GM19240 (cell line): ENCODE data around the gene C4orf54.

Source experiments
- DNase-seq: peaks from one replicate; pipeline ENCODE4 v3.0.0; 2011; ENCODE audit warnings: low spot score; ENCODE audit not compliant: insufficient read length

The C4orf54 gene

DNA sequence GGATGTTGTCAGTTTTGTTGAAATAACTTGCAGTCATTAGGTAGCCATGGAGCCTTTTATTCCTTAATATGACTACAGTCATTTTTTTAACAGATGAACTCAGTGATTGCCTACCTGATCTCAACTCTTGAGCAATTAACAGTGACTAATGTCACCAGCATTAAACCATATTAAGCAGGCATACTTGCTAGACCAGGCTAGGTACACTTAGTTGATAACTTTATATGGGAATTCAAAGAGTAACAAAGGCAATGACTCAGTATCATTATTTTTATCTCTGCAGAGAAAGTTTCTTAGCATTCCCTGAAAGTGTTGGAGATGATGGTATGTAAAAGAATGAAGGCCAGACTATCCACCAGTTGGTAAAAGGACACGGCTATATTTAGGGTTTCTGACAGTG lies at the start of gene C4orf54:
C4orf54 (minus strand) TSS at position 31 of the 400 bp plus-strand sequence. CDS start 3,180 bp downstream, outside the sequence.
- no peak for DNase-seq

DNA sequence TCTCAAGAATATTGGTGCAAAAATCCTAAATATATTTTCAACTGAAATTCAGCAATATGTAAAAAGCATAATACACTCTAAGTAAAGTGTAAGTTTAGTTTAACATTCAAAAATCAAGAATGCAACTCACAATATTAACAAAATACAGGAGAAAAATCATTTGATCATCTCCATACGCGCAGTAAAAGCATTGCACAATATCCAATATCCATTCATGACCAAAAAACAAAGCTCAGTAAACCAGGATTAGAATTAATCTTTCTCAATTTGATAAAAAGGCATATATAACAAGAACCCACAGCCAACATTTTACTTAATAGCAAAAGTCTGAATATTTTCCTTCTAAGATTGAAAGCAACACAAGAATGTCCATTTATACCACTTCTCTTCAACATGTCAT lies 48.3 kb upstream of the C4orf54 start:
- no peak for DNase-seq

DNA sequence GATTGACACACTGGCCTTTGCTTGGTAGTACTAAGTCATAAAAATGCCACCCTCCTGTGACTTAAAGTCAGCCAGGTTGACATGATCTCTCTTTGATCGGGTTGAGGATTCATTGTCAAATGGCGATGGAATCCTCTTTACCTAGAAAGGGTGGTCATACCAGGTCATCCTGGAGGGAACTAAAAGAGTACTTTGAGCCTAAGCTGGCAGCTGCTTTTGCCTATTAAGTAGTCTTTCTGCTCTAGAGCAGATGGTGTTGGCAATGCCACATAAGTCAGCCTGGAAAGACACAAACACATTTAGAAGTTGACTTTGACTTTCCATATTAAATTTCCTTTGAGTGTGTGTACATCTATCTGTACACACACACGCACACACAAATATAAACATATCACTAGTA lies 39.2 kb upstream of the C4orf54 start:
- DNase-seq: no peak

DNA sequence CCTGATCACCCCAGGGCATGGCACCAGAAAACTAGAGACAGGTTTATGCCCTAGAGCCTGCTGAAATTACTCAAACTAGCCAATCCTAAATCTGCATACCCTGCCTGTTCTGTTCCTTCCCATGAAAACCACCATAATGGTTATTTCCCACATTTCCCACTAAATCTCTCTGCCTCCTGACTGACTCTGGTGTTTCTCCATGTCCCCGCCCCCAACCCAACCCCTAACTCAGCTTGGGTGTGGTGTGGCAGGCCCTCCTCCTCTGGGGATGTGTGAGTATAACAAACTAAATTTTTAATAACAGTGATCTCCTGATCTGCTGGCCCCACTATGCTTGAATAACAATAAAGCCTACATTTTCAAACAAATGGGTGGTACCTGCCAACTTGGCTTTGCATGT lies 35.5 kb upstream of the C4orf54 start:
- DNase-seq: no peak

DNA sequence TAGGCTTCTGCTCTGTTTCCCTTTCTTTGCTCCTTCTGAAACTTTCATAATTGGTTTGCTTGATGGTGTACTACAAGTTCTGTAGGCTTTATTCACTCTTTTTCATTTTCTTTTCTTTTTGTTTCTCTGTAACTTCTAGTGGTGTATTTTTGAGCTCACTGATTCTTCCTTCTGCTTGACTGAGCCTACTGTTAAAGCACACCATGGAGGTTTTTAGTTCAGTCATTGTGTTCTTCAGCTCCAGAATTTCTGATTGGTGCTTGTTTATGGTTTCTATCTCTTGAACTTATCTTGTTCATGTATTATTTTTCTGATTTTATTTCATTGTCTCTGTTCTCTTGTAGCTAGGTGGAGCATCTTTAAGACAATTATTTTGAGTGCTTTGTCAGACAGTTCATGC lies 33.4 kb upstream of the C4orf54 start:
- DNase-seq: no peak

DNA sequence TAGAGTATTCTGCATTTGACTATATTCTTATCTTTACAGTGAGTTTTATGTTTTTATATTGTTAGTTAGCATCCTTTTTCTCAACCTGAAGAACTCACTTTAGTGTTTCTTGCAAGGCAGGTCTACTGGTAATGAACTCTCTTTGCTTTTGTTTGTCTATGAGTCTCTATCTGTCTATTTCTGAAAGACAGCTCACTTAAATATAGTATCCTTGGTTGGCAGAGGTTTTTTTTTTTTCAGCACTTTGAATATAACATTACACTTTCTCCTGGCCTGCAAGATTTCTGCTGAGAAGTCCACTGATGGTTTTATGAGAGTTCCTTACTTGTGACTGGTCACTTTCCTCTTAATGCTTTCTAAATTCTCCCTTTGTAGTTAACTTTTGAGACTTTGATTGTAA lies 32.8 kb upstream of the C4orf54 start:
- no peak for DNase-seq

DNA sequence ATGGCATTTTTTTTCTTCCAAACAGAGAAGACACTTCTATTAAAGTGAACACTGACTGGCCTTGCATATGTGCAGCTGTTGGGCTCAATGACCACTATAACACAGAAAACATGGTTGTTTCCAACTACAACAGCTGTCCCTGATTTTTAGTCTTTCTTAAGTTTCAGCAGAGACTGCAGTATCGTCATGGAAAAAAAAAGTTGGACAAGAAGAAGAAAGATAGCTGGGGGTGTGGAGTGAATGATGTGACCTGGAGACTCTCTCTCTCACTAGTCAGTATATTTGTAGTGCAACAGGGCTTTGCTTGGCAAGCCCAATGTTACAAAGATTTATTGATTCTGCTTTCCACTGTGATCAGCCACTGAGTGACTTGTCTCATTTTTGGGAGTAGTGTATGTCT lies 29.5 kb upstream of the C4orf54 start:
- no peak for DNase-seq

DNA sequence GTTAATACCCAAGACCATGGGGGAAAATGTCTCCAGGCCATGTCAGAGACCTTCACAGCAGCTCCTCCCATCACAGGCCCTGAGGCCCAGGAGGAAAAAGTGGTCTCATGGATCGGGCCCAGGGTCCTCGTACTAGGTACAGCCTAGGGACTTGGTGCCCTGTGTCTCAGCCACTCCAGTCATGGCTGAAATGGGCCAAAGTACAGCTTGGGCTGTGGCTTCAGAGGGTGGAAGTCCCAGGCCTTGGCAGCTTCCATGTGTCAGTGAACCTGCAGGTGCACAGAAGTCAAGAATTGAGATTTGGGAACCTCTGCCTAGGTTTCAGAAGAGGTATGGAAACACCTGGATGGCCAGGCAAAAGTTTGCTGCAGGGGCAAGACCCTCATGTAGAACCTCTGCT lies 27.6 kb upstream of the C4orf54 start:
- DNase-seq: no peak

DNA sequence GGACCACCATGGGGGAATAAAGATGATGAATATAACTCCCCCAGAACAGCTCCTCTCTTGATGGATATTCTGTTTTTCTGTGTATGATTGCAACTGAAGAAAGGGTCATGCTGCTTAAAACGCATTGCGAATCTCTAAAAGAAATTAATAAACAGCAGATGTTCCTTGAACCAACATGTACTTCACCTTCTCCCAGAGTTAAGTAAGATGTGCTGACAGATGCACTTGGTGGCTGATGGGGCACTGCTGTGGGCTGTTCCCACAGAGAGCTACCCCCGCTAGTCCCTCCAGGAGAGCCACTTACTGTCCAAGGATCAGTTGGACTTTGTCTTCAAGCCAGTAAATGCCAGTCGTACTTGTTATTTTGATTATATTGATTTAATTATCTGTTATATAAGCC lies 26.3 kb upstream of the C4orf54 start:
- no peak for DNase-seq

DNA sequence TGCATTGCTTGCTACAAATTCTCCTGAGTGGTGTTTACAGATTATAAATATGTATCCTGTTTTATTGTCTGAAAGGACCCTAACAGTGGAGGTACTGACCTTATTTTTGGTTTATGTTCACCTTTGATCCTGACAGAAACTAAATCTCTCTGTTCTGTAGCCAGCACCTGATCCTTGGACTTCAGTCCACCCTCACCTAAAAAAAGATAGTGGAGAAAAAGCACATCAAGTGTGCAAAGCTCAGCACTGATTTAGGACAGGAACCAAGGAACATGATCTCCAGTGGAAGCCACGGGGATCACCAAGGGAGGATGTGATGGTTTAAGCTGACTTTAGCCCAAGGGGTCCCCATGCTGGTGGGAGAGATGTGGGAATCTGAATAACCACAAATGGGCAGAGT lies 22.3 kb upstream of the C4orf54 start:
- DNase-seq: no peak

DNA sequence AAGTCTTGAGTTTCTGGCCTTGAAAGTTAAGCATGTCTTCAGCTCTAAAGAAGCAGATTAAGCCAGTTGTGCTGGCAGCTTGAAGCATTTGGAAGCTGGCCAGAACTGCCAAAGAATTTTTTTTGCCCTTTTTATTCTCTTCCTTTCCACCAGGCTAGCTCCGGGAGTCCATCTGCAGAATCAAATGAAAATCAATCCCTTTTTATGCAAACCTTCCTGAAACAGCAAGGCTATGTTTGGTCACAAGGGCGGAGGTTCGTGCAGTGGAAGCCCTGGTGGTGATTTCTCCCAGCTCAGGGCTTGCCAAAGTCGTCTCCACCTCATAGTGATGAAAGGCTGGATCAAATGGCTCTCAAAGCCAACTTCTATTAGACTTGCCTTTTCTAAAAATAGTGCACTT lies 21.6 kb upstream of the C4orf54 start:
- no peak for DNase-seq

DNA sequence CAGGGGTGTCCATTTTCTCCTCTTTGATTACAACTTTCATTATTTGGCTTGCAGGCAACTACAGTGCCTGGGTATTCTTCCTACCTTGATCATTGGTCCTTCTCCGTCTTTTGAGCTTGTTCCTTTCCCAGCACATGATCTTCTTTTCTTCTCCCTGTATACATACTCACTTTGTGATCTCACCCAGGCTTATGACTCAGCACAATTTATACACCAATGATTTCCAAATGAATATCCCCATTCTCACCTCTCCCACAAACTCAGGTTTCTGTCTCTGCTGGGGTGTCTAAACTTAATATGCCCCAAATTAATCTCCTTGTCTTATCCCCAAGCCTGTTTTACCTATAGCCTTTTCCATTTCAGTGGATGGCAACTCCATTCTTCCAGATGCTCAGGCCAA lies 19.5 kb upstream of the C4orf54 start:
- no peak for DNase-seq

DNA sequence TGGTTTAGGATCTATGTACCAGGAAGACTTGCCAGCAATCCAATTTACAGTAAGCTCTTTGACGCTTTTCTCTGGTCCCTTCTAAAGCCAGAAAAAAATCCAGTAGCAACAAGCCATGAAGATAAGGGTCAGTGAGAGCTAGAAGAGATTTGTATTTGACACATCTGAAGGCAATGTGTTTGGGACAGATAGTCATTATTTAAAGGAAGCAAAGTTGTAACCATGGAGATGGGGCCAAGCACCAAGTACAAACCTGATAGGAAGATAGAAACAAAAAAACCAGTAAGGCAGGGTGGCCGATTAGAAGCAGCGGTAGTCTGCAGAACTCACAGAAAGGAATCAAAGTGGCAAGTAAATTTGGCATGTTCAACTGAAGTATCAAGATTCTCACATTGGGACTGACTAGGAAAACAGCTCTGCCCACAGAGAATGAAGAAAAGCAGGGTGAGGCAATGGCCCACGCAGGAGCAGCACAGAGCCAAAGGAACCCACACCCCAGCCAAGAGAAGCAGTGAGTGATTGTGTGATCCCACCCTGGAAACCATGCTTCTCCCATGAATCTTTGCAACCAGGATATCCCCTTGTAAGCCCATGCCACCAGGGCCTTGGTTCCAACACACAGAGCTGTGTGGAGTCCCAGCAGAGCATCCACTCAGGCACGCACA lies 12.9 kb upstream of the C4orf54 start:
- no peak for DNase-seq

DNA sequence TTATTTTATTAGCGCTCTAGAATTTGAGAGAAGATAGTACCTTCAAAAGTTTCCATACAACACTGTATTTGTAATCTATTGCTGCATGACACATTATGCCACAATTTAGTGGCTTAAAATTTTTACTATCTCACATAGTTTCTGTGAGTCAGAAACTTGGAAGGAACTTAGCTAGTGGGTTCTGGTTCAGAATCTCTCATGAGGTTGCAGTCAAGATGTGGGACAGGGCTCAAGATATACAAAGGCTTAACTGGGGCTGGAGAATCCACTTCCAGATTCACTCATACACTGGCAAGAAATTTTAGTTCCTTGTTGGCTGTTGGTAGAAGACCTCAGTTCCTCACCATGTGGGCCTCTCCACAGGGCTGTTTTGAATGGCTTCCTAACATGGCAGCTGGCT lies 11.5 kb upstream of the C4orf54 start:
- no peak for DNase-seq

DNA sequence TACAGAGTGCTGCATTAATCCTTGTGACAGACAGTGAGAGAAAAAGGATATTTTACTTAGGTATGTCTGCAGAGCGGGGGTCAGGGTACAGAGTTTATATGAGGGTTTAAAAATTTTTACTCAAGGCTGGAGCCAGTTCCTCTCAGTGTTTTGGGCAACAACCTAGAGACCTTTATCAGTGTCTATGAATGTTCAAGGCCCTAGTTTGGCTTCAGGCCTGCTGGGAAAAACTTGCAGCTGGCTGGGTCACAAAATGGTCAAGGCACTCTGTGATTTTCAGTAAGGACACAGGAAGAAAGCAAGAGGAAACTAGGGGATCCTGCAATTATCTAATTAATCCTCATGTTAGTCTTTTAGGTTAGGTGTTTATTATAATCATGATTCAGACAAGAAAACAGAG lies 10.8 kb upstream of the C4orf54 start:
- no peak for DNase-seq

DNA sequence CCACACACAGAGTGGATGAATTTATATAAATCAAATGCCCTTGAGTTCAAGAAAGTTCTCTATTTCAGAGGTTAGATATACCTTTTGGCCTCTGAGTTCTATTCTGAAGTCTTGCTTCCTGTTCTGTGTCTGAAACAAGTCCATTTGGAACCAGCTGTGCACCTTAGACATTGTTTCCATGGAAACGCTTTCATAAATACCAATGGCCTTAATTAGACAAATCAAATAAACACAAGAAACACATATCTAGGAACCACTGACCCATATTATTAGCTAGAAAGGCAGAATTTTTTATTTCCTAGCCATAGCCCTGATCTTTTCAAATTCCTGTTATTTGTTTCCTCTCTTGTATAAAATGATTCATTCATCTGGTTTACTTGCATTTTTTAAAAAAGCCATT lies 8.4 kb upstream of the C4orf54 start:
- DNase-seq: no peak

DNA sequence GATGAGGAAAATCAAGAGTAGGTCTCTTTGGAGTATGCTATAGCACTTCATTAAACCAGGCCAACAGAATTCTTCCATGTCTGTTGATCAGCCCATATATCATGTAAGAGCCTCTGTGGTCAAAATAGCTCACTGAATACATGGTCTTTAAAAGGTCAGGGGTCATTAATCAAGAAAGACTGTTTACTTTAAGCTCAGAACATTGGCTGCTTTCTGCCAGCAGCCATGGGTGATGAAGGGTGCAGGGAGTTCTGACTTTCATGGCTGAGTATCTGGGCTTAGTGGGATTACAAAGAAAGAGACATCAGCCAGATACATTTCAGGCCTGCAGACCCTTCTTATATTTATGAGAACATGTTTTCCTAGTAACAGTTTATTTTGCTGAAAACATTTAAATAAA lies 7.1 kb upstream of the C4orf54 start:
- DNase-seq: no peak

DNA sequence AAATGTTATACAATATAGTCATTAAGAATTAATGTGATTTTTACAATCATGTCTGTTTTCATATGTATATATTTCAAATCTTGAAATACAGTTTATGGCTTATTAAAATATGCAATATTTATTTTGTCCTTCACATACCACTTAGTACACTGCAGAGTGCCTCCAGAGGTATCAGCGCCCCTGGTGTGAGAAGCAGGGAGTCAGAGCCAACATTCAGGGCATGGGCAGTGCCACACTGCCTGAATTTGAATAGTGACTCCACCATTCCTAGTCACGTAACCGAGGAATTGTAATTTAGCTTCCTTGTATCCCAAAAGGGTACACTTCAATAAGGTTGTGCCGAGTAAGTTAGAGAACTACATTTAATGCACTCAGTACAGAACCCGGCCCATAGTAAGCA lies 4.3 kb upstream of the C4orf54 start:
- no peak for DNase-seq

DNA sequence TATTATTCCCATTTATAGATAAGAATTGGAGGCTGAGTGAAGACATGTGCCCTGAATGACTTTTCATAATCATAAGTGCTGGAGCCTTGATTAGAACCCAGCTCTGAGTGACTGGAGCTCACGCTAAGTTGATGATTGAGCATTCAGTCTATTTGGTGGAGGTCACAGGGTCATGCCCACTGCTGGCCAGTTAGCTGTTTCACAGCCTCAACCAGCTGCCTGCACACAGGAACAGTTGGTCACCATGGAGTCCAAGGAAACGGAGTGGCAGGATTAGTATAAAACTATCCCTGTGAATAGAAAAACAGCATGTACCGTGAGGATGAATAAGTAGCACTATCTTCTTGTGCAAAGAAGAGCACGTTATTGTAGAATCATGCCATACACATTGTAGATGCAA lies 1.0 kb upstream of the C4orf54 start:
- DNase-seq: no peak

DNA sequence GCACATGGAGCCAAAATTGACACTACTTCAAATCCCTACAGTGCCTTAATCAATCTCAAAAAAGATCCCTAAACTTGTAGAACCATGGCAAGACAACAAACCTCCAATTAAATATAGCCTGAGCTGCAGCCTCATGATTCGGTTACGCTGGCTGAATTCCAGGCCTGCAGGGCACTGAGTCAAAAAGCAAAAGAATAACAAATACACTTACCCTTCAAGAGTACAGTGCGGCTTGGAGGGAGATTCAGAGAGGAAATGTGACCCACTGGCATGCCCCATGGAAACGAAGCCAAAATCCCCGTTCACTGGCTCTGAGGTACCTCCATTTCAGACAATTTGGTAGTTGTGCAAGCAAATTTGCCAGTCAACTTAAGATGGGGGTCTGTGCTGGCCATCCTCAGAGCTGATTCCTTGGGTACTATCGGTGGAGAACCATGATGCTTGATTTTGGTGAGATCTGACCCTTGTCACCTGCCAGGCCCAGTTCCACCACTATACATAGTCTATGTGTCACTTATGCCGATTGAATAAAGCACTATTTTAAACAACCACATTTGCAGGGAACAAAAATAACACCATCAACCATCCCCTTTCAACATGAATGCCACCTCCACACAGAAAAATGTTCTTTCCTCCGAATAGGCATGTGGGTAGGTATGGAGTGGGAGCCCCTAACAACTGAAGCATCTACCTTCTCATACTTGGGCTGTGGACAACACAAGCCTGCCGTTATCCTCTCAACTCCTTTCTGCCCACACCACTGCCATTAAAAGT lies 2.1 kb downstream of the C4orf54 start:
- no peak for DNase-seq

DNA sequence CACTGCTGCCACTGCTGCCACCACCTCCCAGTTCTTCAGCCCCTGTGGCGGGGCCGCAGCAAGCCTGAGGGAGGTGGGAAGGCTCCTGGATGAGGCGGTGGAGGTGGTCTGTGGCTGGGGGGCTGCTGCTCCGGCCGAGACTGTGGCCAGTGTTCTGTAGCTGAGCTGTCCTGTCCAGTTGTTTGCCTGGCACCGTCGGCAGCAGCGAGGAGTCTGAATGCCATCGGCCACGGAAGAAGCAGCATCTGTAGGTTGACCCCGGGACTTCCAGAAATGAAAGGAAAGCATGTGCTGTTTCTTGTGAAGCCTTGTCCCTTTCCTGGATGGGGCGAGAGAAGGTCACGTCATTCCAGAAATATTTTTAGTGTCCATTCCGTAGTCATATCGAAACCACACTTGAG lies 3.3 kb downstream of the C4orf54 start:
- DNase-seq: no peak

DNA sequence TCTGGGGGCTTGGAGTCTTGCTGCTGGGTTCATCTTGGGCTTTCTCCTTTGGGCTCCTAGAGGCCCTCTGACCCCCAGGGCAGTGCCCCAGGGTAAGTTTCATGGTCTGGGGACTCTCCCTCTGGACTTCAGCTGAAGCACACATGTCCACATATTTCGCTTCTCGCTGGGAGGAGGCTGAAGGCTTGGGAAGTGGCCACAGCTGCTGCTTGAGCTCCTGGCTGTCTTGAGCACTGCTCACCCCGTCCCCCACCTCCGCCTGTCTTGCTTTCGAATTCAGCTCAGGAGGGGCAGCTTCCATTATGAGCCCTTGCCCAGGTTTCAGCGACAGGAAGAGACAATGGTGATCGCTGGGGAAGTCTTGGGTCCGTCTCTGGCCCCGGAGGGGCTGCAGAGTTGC lies 3.7 kb downstream of the C4orf54 start:
- DNase-seq: no peak
